Activated CD4-positive, CD25-positive, alpha-beta regulatory T cell treated with anti-CD3 and anti-CD28 coated beads, Interleukin-2, amount 50 U/mL, for 16 hours (primary cell): ENCODE results near the gene ACVR2B.

Experiments used
- DNase-seq: peaks from one replicate; pipeline ENCODE4 v3.0.0-alpha.2; 2020; ENCODE audit warnings: low read depth, low spot score

ACVR2B gene

GRCh38 chr3:38458796-38459498 lies 5.3 kb downstream of the ACVR2B start:
- no peak for DNase-seq

- DNase-seq = no peak
Measured at GRCh38 chr3:38459499-38460048, 5.9 kb downstream of the ACVR2B start.

DNA sequence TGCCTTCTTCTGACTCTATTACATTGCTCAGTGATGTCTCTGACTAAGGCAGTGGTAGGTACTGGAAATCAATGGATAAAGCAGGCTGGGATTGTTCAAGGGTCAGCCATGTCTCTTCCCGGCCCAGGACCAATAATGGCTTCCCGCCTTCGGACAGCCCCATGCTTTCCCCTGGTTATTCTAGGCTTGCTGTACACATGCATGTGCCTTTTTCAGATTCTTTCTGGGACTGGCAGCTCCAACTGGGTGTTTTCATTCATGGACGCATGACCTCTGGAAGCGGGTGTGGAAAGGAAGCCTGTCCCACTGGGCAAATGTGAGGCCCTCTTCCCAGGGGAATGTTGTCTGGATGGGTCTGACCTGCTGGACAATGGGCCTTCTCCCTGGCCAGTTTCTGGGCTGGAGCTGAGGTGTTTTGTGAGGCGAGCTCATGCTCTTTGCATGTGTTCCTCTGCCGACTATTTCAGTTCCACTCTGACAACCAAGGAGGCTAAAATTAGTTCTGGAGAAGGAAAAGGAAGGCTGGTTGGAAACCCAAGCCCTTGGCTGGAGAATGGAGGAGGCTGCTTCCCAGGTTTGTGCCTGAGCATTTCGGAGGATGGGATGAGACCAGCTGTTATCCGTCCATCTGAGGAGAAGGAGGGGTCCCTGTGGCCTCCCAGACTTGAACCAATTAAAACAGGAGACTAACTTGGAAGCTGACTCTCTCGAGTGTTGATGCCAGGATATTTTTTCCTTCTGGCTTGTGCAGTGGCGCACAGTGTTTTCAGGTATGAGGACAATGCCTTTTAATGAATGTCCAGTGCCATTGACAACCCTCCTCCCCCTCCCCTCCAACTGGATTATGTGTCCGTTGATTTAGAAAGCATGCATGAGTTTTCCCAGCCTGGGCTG lies 6.9 kb downstream of the ACVR2B start:
- DNase-seq = no peak

DNA sequence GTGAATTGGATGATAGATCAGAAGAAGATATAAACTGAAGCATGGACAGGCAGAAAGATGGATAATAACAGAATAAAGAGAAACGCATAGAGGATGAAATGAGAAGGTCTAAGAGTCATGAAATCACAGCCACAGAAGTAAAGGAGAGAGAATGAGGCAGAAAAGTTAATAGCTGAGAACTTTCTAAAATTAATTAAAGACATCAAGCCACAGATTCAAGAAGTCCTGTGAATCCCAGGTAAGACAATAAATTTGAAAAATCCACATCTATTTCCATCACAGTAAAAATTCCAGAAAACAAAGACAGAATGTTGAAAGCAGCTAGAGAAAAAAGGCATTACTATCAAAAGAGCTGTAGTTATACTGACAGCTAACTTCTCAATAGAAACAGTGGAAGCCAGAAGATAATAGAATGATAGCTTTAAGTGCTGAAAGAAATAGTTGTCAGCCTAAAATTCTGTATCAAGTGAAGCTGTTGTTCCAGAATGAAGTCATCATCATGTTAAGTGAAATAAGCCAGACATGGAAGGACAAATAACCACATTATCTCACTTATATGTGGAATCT lies 12.0 kb downstream of the ACVR2B start:
- no peak for DNase-seq

GRCh38 chr3:38468765-38469164 lies 15.1 kb downstream of the ACVR2B start:
- no peak for DNase-seq

- DNase-seq = no peak
Measured at GRCh38 chr3:38469852-38470251, 16.2 kb downstream of the ACVR2B start.

- DNase-seq = no peak
Measured at GRCh38 chr3:38471260-38471857, 17.7 kb downstream of the ACVR2B start.

- no peak for DNase-seq
Measured at GRCh38 chr3:38472342-38472741, 18.7 kb downstream of the ACVR2B start.

GRCh38 chr3:38473229-38473628 lies 19.5 kb downstream of the ACVR2B start:
- DNase-seq = no peak

- no peak for DNase-seq
Measured at GRCh38 chr3:38474928-38475605, 21.4 kb downstream of the ACVR2B start.

DNA sequence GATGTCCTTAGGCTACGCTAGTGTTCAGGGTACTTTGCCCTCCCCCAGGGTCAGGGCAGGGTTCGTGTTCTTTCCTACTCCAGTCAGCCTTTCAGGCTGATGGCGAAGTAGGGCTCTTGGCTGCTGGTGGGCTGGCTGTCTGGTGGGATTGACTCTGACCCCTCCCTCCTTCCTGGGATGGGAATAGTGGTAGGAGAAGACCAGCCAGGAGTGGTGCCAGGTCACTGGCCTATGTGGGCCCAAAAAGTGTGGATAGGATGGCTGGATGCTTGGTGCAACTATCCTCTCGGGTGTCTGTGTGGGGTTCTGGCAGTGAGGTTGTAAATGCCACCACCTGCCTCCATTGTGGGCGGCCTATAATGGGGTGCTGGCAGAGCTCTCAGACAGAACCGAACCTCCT lies 22.0 kb downstream of the ACVR2B start:
- no peak for DNase-seq

- DNase-seq = no peak
Measured at GRCh38 chr3:38476157-38476756, 22.6 kb downstream of the ACVR2B start.

- no peak for DNase-seq
Measured at GRCh38 chr3:38477057-38477820, 23.5 kb downstream of the ACVR2B start.

DNA sequence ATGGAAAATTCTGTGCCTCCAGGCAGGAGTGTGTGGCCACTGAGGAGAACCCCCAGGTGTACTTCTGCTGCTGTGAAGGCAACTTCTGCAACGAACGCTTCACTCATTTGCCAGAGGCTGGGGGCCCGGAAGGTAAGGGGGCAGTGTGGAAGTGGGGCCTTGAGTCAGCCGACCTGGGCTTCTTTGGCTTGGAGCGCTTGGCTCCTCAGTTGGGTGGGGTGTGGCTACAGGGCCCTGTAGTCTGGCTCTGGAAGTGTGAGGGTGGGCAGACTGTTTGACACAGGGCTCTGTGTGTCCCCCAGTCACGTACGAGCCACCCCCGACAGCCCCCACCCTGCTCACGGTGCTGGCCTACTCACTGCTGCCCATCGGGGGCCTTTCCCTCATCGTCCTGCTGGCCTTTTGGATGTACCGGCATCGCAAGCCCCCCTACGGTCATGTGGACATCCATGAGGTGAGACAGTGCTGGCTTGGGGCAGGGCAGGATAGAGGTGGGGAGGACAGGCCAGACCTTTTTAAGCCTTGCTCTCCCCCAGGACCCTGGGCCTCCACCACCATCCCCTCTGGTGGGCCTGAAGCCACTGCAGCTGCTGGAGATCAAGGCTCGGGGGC lies 24.3 kb downstream of the ACVR2B start:
- no peak for DNase-seq

DNA sequence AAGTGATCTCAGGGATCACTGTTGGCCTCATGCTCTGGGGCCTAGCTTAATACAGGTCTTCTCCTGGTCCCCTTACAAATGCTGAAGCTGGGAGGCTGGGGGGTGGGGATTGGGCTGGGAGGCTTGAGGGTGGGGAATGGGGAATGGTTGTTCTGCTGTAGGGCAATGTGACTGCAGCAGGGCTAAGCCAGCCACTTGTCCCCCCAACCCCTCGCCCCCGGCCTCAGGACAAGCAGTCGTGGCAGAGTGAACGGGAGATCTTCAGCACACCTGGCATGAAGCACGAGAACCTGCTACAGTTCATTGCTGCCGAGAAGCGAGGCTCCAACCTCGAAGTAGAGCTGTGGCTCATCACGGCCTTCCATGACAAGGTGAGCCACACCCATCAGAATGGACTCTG lies 25.2 kb downstream of the ACVR2B start:
- DNase-seq = no peak

DNA sequence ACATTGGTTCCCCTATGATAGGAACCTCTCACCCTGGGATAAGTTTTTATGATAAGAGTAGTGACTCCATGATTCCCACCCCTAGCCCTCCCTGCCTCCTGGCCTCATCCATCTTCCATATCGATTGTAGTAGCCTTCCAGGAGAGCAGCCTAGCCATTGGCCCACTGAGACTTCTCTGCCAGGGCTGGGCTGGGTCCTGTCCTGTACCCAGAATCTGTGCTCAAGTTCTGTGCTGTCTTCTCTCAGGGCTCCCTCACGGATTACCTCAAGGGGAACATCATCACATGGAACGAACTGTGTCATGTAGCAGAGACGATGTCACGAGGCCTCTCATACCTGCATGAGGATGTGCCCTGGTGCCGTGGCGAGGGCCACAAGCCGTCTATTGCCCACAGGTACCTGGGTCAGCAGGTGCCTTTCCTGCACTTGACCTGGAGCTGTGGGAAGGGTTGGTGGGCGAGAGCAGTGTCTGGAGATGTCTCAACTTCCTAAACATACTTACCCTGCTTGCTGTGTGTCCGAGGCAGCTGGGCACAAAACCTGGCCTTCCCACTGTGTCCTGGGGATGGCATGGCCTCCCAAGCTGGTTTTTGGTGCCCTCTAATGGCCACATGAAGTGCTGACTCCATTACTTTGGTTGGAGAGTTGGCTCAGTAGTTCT lies 25.9 kb downstream of the ACVR2B start:
- DNase-seq = no peak

- DNase-seq = no peak
Measured at GRCh38 chr3:38480093-38480445, 26.4 kb downstream of the ACVR2B start.

DNA sequence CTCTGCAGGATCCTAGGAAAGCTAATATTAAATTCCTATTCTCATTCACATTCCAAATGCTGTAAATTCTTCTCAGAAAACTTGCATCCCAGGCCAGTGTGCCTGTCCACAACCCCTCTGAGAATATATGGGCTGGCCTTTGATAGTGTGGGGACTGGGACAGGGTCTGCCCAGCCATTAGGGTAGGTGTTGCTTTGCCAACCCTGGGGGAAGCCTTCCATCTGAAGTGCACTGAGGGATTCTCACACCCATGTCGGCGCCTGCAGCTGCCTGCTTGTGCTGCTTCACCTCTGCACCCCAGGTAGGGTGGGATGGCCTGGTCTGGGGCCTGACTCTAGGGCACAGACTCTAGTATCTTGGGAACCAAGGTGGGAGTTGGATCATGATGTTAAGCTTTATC lies 27.2 kb downstream of the ACVR2B start:
- no peak for DNase-seq

DNA sequence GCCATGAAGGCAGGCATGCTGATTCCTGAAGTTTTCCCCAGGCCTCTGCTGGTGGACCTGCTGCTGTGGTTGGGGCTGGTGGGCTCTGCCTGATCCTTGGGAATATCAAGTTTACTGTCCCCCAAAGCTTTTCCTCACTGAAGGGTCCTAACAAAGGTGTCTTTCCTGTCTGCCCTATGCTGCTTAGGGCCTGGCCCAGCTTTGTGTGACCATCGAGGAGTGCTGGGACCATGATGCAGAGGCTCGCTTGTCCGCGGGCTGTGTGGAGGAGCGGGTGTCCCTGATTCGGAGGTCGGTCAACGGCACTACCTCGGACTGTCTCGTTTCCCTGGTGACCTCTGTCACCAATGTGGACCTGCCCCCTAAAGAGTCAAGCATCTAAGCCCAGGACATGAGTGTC lies 29.3 kb downstream of the ACVR2B start:
- no peak for DNase-seq
